Neural progenitor cell (in vitro differentiated cells): Measurements from ENCODE around the gene GCC1. TPM values are rescaled to one million over a fixed set of nuclear protein-coding genes. Genes with fewer than 3 reads are reported as not detected.

Experiments
- DNase-seq: peaks from one replicate; pipeline ENCODE4 v3.0.0-alpha.2; 2016; ENCODE audit warnings: low spot score
- H2AFZ ChIP-seq: fragments of 200-600 bp; sonication (generic); replicated peaks from 2 replicates; pipeline ENCODE4 v1.6.1; 2016; ENCODE audit warnings: antibody characterized with exemption
- H3F3A ChIP-seq: fragments of 200-600 bp; sonication (generic); 2 replicates; pipeline ENCODE4 v1.6.1; 2016; ENCODE audit warnings: antibody characterized with exemption, low read depth
- H3K27ac ChIP-seq: fragments of 200-600 bp; sonication (generic); 2 replicates; pipeline ENCODE4 v1.5.1; 2016; ENCODE audit warnings: mild to moderate bottlenecking
- H3K27me3 ChIP-seq: fragments of 200-600 bp; sonication (generic); 2 replicates; pipeline ENCODE4 v1.6.1; 2016; ENCODE audit warnings: mild to moderate bottlenecking, moderate library complexity
- H3K36me3 ChIP-seq: fragments of 200-600 bp; sonication (generic); 2 replicates; pipeline ENCODE4 v1.5.1; 2016
- H3K4me1 ChIP-seq: fragments of 200-600 bp; sonication (generic); 2 replicates; pipeline ENCODE4 v1.6.1; 2016; ENCODE audit warnings: mixed run types
- H3K4me2 ChIP-seq: fragments of 200-600 bp; sonication (generic); 2 replicates; pipeline ENCODE4 v1.6.1; 2016
- H3K4me3 ChIP-seq: fragments of 200-600 bp; sonication (generic); 2 replicates; pipeline ENCODE4 v1.5.1; 2016
- H3K79me2 ChIP-seq: fragments of 200-600 bp; sonication (generic); 2 replicates; pipeline ENCODE4 v1.6.1; 2016; ENCODE audit warnings: low read depth
- H3K9ac ChIP-seq: fragments of 200-600 bp; sonication (generic); 2 replicates; pipeline ENCODE4 v1.6.1; 2016
- H3K9me3 ChIP-seq: fragments of 200-600 bp; sonication (generic); 2 replicates; pipeline ENCODE4 v1.5.1; 2016; ENCODE audit warnings: low read depth
- H4K20me1 ChIP-seq: fragments of 200-600 bp; sonication (generic); 2 replicates; pipeline ENCODE4 v1.6.1; 2016; ENCODE audit warnings: low read depth
- H3K27ac Mint-ChIP-seq: 3 replicates; pipeline ENCODE4 v1.8.0; 2021; ENCODE audit warnings: mixed read lengths
- H3K27me3 Mint-ChIP-seq: 2 replicates; pipeline ENCODE4 v1.8.0; 2022; ENCODE audit warnings: low read depth, mild to moderate bottlenecking, inconsistent platforms, moderate library complexity, mixed read lengths; ENCODE audit not compliant: insufficient read depth
- H3K36me3 Mint-ChIP-seq: 3 replicates; pipeline ENCODE4 v1.8.0; 2021; ENCODE audit warnings: mixed read lengths
- H3K4me1 Mint-ChIP-seq: 3 replicates; pipeline ENCODE4 v1.8.0; 2021; ENCODE audit warnings: mixed read lengths
- H3K4me3 Mint-ChIP-seq: 3 replicates; pipeline ENCODE4 v1.8.0; 2021; ENCODE audit warnings: mild to moderate bottlenecking, moderate library complexity, mixed read lengths
- H3K9me3 Mint-ChIP-seq: 3 replicates; pipeline ENCODE4 v1.8.0; 2020; ENCODE audit warnings: mixed read lengths
- CTCF ChIP-seq: fragments of 200-600 bp; sonication (generic); IDR thresholded peaks from 2 replicates; pipeline ENCODE4 v1.5.1; 2017; ENCODE audit warnings: antibody characterized with exemption, mild to moderate bottlenecking
- EZH2 ChIP-seq: fragments of 200-600 bp; sonication (generic); IDR thresholded peaks from 2 replicates; pipeline ENCODE4 v1.6.1; 2017; ENCODE audit warnings: antibody characterized with exemption, mild to moderate bottlenecking, moderate library complexity
- EZH2phosphoT487 ChIP-seq: fragments of 200-600 bp; sonication (generic); IDR thresholded peaks from 2 replicates; pipeline ENCODE4 v1.6.1; 2017; ENCODE audit warnings: antibody characterized with exemption
- total RNA-seq: library from RNA; depleted of rRNA; stranded (reverse); fragments of >200 nt; gene quantifications from 2 replicates; pipeline ENCODE4 v1.2.3, GENCODE V29; 2015; ENCODE audit warnings: low replicate concordance

Gene GCC1
- total RNA-seq, 1 donor from 2014 or later, result 7.1 TPM

DNA sequence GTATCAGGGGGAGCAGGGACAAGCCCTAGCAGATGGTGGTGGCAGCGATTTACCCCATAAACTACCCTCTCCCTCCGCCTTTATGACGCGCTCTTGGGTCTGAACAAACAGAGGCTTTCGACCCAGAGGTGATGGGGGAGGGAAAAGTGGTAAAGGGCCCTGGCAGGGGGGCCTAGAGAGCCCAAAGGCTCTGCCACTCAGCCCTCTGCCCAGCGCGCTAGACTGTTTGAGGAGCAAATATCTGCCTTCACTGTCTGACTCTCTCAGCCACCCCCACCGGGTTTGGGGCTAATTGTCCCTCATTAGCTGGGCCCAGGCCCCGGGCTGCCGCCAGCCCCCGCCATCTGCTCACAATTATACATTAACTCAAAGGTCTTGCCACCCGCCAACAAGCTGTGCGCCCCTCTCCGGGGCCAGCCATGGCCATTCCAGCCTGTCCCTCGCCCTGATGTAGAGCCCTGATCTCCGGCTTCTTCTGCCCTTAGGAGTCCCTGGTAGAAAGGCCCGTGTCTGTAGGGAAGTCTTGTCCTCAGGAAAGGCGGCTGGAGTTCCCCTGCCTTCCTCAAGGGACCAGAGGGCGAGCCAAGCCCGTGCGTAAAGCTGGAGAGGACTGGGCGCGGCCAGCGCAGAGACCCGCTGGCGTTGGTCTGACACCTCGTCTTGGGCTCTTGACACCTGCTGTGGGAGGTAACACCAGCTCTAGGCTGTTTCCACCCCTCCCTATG, 34.4 kb upstream of the GCC1 start:
- H3K4me2 ChIP-seq, result peak overlapping the region; percentile 89
- H3K4me1 ChIP-seq, result peaks cover 9% of the 10 kb centered on the region
- no peaks in the 10 kb centered on the region for H4K20me1 ChIP-seq
- H3K27ac Mint-ChIP-seq, result no peak overlapping the region
- peak overlapping the region; percentile 66 for H3K4me3 Mint-ChIP-seq
- H3K36me3 ChIP-seq, result no peaks in the 10 kb centered on the region
- H3K4me3 ChIP-seq, result peak overlapping the region; percentile 52
- no peaks in the 10 kb centered on the region for H3K9me3 ChIP-seq
- H3K27me3 ChIP-seq, result peaks cover 76% of the 10 kb centered on the region
- peaks cover 4% of the 10 kb centered on the region for H3F3A ChIP-seq
- no peak overlapping the region for H3K9ac ChIP-seq
- H2AFZ ChIP-seq, result peak overlapping the region; percentile 29
- no peaks in the 10 kb centered on the region for H3K9me3 Mint-ChIP-seq
- H3K36me3 Mint-ChIP-seq, result no peaks in the 10 kb centered on the region
- no peaks in the 10 kb centered on the region for H3K79me2 ChIP-seq
- no peak for TF ChIP-seq EZH2
- TF ChIP-seq EZH2phosphoT487, result no peak
- peak; percentile 23 for TF ChIP-seq CTCF
- peaks cover 40% of the 10 kb centered on the region for H3K27me3 Mint-ChIP-seq
- DNase-seq, result peak; percentile 75
- no peaks in the 10 kb centered on the region for H3K4me1 Mint-ChIP-seq
- no peak overlapping the region for H3K27ac ChIP-seq

- H3K79me2 ChIP-seq, result no peaks in the 10 kb centered on the region
- peaks cover 40% of the 10 kb centered on the region for H3K27me3 Mint-ChIP-seq
- H4K20me1 ChIP-seq, result no peaks in the 10 kb centered on the region
- H3K27ac Mint-ChIP-seq, result no peak overlapping the region
- peaks cover 9% of the 10 kb centered on the region for H3K4me1 ChIP-seq
- no peak overlapping the region for H2AFZ ChIP-seq
- no peak overlapping the region for H3K9ac ChIP-seq
- no peaks in the 10 kb centered on the region for H3K9me3 ChIP-seq
- no peak for DNase-seq
- H3F3A ChIP-seq, result peaks cover 4% of the 10 kb centered on the region
- H3K4me3 ChIP-seq, result no peak overlapping the region
- H3K4me2 ChIP-seq, result no peak overlapping the region
- no peaks in the 10 kb centered on the region for H3K4me1 Mint-ChIP-seq
- H3K4me3 Mint-ChIP-seq, result no peak overlapping the region
- TF ChIP-seq EZH2 (no peak), CTCF (no peak), EZH2phosphoT487 (no peak)
- H3K27me3 ChIP-seq, result peaks cover 76% of the 10 kb centered on the region
- H3K36me3 Mint-ChIP-seq, result no peaks in the 10 kb centered on the region
- no peak overlapping the region for H3K27ac ChIP-seq
- no peaks in the 10 kb centered on the region for H3K9me3 Mint-ChIP-seq
- H3K36me3 ChIP-seq, result no peaks in the 10 kb centered on the region
Observed at GRCh38 chr7:127618775-127619174, 33.4 kb upstream of the GCC1 start.

- Mint-ChIP-seq H3K4me3 (peak within 1 kb of the TSS; percentile 7), H3K9me3 (no peaks in the 10 kb centered on the region), H3K4me1 (no peaks in the 10 kb centered on the region), H3K27ac (no peak within 1 kb of the TSS), H3K36me3 (no peaks in the 10 kb centered on the region), H3K27me3 (peaks cover 43% of the 10 kb centered on the region)
- no peak within 1 kb of the TSS for H3K9ac ChIP-seq
- no peak within 1 kb of the TSS for H3K4me3 ChIP-seq
- H4K20me1 ChIP-seq, result no peaks in the 10 kb centered on the region
- H3K4me1 ChIP-seq, result peaks cover 9% of the 10 kb centered on the region
- no peaks in the 10 kb centered on the region for H3K36me3 ChIP-seq
- DNase-seq, result no peak
- H3F3A ChIP-seq, result peaks cover 4% of the 10 kb centered on the region
- no peaks in the 10 kb centered on the region for H3K9me3 ChIP-seq
- H3K27me3 ChIP-seq, result peaks cover 74% of the 10 kb centered on the region
- H3K79me2 ChIP-seq, result no peaks in the 10 kb centered on the region
- TF ChIP-seq EZH2, result no peak
- no peak for TF ChIP-seq EZH2phosphoT487
- TF ChIP-seq CTCF, result no peak
- H2AFZ ChIP-seq, result no peak within 1 kb of the TSS
- no peak within 1 kb of the TSS for H3K4me2 ChIP-seq
- H3K27ac ChIP-seq, result no peak within 1 kb of the TSS
Observed at GRCh38 chr7:127618042-127618441, 32.6 kb upstream of the GCC1 start, which contains the start of gene PAX4. Gene PAX4 (minus strand): TSS chr7:127618142. CDS start chr7:127615928, 2,214 bp downstream.
